Ascending aorta (tissue), 2 donors: ENCODE results near the gene TESPA1. TPM values are rescaled to one million over a fixed set of nuclear protein-coding genes. Genes with fewer than 3 reads are reported as not detected.
"Not testable (repeated sequence)": the region's sequence is repeated elsewhere in the genome, so short reads cannot be mapped to it uniquely, and the experiment has no call there.

ENCODE experiments used
- DNase-seq, 2 donors: peaks; one replicate each; pipeline ENCODE4 v3.0.0-alpha.2; 2019; ENCODE audit warnings: low spot score in 2 of 2
- H3K27ac ChIP-seq, 2 donors: fragments of 200-600 bp; sonication (generic); one replicate each; pipeline ENCODE4 v1.5.1; 2016 to 2017; ENCODE audit warnings: mild to moderate bottlenecking in 1 of 2
- H3K27me3 ChIP-seq: fragments of 200-600 bp; sonication (generic); one replicate; pipeline ENCODE4 v1.5.1; 2017
- H3K36me3 ChIP-seq, 2 donors: fragments of 200-600 bp; sonication (generic); one replicate each; pipeline ENCODE4 v1.5.1; 2016
- H3K4me1 ChIP-seq, 2 donors: fragments of 200-600 bp; sonication (generic); one replicate each; pipeline ENCODE4 v1.5.1; 2016 to 2017; ENCODE audit warnings: mild to moderate bottlenecking in 1 of 2
- H3K4me3 ChIP-seq, 2 donors: fragments of 200-600 bp; sonication (generic); one replicate each; pipeline ENCODE4 v1.5.1; 2016 to 2017; ENCODE audit warnings: mild to moderate bottlenecking in 1 of 2
- H3K9me3 ChIP-seq, 2 donors: fragments of 200-600 bp; sonication (generic); one replicate each; pipeline ENCODE4 v1.5.1; 2016
- CTCF ChIP-seq, 3 experiments: fragments of 200-600 bp in 2 of 3; fragments of 450-650 bp in 1 of 3; sonication (generic) in 2 of 3; IDR thresholded peaks; one replicate each; pipeline ENCODE4 v1.5.1; 2016 to 2019; ENCODE audit warnings: antibody characterized with exemption in 3 of 3, mild to moderate bottlenecking in 1 of 3, moderate library complexity in 1 of 3
- intact Hi-C: fragments of 100-400 bp; cut with DNase I; formaldehyde crosslinking; loops from one replicate; pipeline ENCODE4 v1.15.1; 2023
- total RNA-seq: library from RNA; depleted of rRNA; stranded (reverse); fragments of >200 nt; gene quantifications from one replicate; pipeline ENCODE4 v1.1.0, GENCODE V29; 2016

Gene TESPA1
- total RNA-seq, 1 donor from 2014 or later = not detected

- Histone ChIP-seq H3K9me3 (no peaks in the 10 kb centered on the region), H3K4me3 (no peak overlapping the region)
Observed at GRCh38 chr12:54954228-54954627, 30.3 kb downstream of the TESPA1 start.

DNA sequence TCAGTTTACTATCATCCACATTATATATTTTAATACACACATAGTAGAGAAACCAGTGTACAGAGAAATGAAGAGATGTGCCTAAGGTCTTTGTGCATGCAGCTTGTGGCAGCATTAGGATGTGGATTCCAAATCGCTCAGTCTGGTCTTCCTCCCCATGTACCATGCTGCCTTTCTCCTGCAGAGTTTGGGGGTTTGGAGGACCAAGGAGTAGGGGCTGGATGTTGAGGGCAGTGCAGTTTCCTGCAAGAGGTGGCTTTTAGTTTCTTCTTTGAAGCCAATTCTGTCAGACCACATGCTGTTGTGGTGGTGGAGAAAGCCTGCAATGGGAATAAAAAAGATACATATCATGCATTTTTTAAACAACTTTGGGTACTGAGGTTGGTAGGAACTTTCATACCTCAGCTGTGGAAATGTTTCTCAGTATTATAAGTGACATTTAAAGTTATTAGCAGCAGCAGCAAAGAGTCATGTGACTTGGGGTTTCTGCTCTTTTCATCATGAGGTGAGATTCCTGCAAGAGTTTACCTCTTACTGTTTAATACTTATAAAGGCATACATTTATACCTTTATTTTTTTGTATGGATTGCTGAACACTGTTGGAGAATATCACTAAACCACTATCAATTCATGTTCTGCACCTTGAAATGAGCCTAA lies 34.4 kb downstream of the TESPA1 start:
- no peak overlapping the region for H3K4me3 ChIP-seq
- no peaks in the 10 kb centered on the region for H3K27me3 ChIP-seq
- no peak for DNase-seq
- H3K27ac ChIP-seq = no peak overlapping the region
- intact Hi-C loops = no loop called here
- no peaks in the 10 kb centered on the region for H3K4me1 ChIP-seq
- no peaks in the 10 kb centered on the region for H3K36me3 ChIP-seq
- no peaks in the 10 kb centered on the region for H3K9me3 ChIP-seq
- no peak for TF ChIP-seq CTCF (IDR thresholded peaks at IDR 0.05)

More at GRCh38 chr12:54954228-54954627, 30.3 kb downstream of the TESPA1 start:
- DNase-seq = no peak
- intact Hi-C loops = no loop called here
- Histone ChIP-seq H3K27ac (no peak overlapping the region), H3K27me3 (no peaks in the 10 kb centered on the region), H3K36me3 (no peaks in the 10 kb centered on the region), H3K4me1 (no peaks in the 10 kb centered on the region)
- TF ChIP-seq CTCF (IDR thresholded peaks at IDR 0.05) = no peak

- intact Hi-C loops = no loop called here
- Histone ChIP-seq H3K4me1 (no peaks in the 10 kb centered on the region), H3K27me3 (no peaks in the 10 kb centered on the region), H3K9me3 (no peaks in the 10 kb centered on the region), H3K27ac (no peak overlapping the region), H3K4me3 (no peak overlapping the region), H3K36me3 (no peaks in the 10 kb centered on the region)
- no peak for DNase-seq
- TF ChIP-seq CTCF (IDR thresholded peaks at IDR 0.05) = no peak
Observed at GRCh38 chr12:54949073-54949711, 35.4 kb downstream of the TESPA1 start.

GRCh38 chr12:54948171-54948570 lies 36.4 kb downstream of the TESPA1 start:
- no peak for TF ChIP-seq CTCF (IDR thresholded peaks at IDR 0.05)
- no peak for DNase-seq
- intact Hi-C loops = no loop called here
- Histone ChIP-seq H3K9me3 (no peaks in the 10 kb centered on the region), H3K27me3 (no peaks in the 10 kb centered on the region), H3K27ac (no peak overlapping the region), H3K4me1 (no peaks in the 10 kb centered on the region), H3K36me3 (no peaks in the 10 kb centered on the region), H3K4me3 (no peak overlapping the region)

GRCh38 chr12:54945082-54945481 lies 39.5 kb downstream of the TESPA1 start:
- H3K4me1 ChIP-seq = no peaks in the 10 kb centered on the region
- no peaks in the 10 kb centered on the region for H3K36me3 ChIP-seq
- H3K9me3 ChIP-seq = no peaks in the 10 kb centered on the region
- intact Hi-C loops = no loop called here
- no peak for DNase-seq
- H3K27me3 ChIP-seq = no peaks in the 10 kb centered on the region
- no peak overlapping the region for H3K4me3 ChIP-seq
- no peak overlapping the region for H3K27ac ChIP-seq
- TF ChIP-seq CTCF (IDR thresholded peaks at IDR 0.05) = no peak

GRCh38 chr12:54943292-54943691 lies 41.3 kb downstream of the TESPA1 start:
- H3K4me3 ChIP-seq, H3K36me3 ChIP-seq, DNase-seq: not testable (repeated sequence)

More at GRCh38 chr12:54943292-54943691, 41.3 kb downstream of the TESPA1 start:
- H3K27me3 ChIP-seq, H3K4me1 ChIP-seq, H3K27ac ChIP-seq, H3K9me3 ChIP-seq, intact Hi-C loops: not testable (repeated sequence)
